ENCODE results near the gene SELENOF.

The SELENOF gene

GRCh38 chr1:86913896-86914600, at the start of gene SELENOF:
SELENOF (minus strand) TSS chr1:86914126; CDS start chr1:86914111, 15 bp downstream.
- peak; percentile 100 for DNase-seq

- no peak for DNase-seq
These were observed 46.6 kb upstream of the SELENOF start for GRCh38 chr1:86960548-86960947.

GRCh38 chr1:86957221-86957620, 43.3 kb upstream of the SELENOF start:
- DNase-seq: peak; percentile 19

GRCh38 chr1:86956221-86956620, 42.3 kb upstream of the SELENOF start:
- no peak for DNase-seq

GRCh38 chr1:86955678-86956077, 41.8 kb upstream of the SELENOF start:
- DNase-seq: no peak

- no peak for DNase-seq
These were observed 39.2 kb upstream of the SELENOF start for GRCh38 chr1:86953167-86953566.

GRCh38 chr1:86951430-86951829, 37.5 kb upstream of the SELENOF start:
- no peak for DNase-seq

- DNase-seq: no peak
These were observed 36.9 kb upstream of the SELENOF start for GRCh38 chr1:86950712-86951419.

- DNase-seq: no peak
These were observed 34.3 kb upstream of the SELENOF start for GRCh38 chr1:86948212-86948611.

- DNase-seq: no peak
These were observed 28.8 kb upstream of the SELENOF start for GRCh38 chr1:86942743-86943142.

GRCh38 chr1:86942042-86942441, 28.1 kb upstream of the SELENOF start:
- DNase-seq: no peak

- DNase-seq: no peak
These were observed 26.7 kb upstream of the SELENOF start for GRCh38 chr1:86940599-86940998.

GRCh38 chr1:86939406-86939805, 25.5 kb upstream of the SELENOF start:
- DNase-seq: no peak

- DNase-seq: no peak
These were observed 24.9 kb upstream of the SELENOF start for GRCh38 chr1:86938855-86939254.

GRCh38 chr1:86938450-86938849, 24.5 kb upstream of the SELENOF start:
- DNase-seq: no peak

- DNase-seq: no peak
These were observed 19.8 kb upstream of the SELENOF start for GRCh38 chr1:86933562-86934377.

- no peak for DNase-seq
These were observed 19.1 kb upstream of the SELENOF start for GRCh38 chr1:86933051-86933450.

- no peak for DNase-seq
These were observed 14.9 kb upstream of the SELENOF start for GRCh38 chr1:86928819-86929218.

- no peak for DNase-seq
These were observed 13.0 kb upstream of the SELENOF start for GRCh38 chr1:86926883-86927282.

- DNase-seq: no peak
These were observed 11.8 kb upstream of the SELENOF start for GRCh38 chr1:86925742-86926141.

GRCh38 chr1:86924324-86924960, 10.5 kb upstream of the SELENOF start:
- DNase-seq: no peak

GRCh38 chr1:86922445-86922844, 8.5 kb upstream of the SELENOF start:
- no peak for DNase-seq

GRCh38 chr1:86916752-86917151, 2.8 kb upstream of the SELENOF start:
- DNase-seq: no peak

Measured in suppressor macrophage treated with lipopolysaccharide for 4 hours (primary cell).